HG02852 (cell line): ENCODE results near the gene MOB1A.
"Not testable (repeated sequence)": the region's sequence is repeated elsewhere in the genome, so short reads cannot be mapped to it uniquely, and the experiment has no call there.

Source experiments
- ATAC-seq: cut with Tn5 transposase; IDR thresholded peaks from one replicate; pipeline ENCODE4 v1.9.1; 2021; ENCODE audit warnings: mild to moderate bottlenecking, moderate library complexity; ENCODE audit not compliant: unreplicated experiment

The MOB1A gene

DNA sequence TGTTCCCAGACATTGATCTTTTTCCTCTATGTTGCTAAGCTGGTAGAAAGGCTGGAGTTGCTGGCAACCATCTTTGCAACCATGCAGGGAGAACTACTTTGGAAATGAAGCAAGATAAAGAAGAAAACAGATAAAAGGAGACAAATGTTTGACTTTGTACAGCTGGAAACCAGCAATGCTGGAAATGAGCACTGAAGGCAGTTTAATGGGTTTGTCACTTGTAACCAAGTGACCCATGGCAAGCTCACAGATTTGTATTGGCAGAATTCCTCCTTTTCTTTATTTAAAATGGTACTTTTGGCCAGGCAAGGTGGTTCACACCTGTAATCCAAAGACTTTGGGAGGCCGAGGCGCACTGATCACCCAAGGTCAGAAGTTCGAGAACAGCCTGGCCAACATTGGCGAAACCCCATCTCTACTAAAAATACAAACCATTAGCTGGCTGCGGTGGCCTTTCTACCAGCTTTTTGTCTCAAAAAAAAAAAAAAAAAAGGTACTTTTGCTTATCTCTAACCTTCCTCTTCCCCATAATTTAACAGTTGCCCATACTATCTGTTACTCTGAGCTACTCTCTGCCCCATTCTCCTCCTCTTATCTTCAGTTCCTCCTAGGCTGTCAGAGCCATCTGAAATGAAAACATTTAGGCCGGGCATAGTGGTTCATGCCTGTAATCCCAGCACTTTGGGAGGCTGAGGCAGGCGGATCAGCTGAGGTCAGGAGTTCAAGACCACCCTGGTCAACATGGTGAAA is 28.9 kb downstream of the MOB1A start:
- no peak for ATAC-seq

GRCh38 chr2:74149247-74149525 is 29.5 kb downstream of the MOB1A start:
- no peak for ATAC-seq

DNA sequence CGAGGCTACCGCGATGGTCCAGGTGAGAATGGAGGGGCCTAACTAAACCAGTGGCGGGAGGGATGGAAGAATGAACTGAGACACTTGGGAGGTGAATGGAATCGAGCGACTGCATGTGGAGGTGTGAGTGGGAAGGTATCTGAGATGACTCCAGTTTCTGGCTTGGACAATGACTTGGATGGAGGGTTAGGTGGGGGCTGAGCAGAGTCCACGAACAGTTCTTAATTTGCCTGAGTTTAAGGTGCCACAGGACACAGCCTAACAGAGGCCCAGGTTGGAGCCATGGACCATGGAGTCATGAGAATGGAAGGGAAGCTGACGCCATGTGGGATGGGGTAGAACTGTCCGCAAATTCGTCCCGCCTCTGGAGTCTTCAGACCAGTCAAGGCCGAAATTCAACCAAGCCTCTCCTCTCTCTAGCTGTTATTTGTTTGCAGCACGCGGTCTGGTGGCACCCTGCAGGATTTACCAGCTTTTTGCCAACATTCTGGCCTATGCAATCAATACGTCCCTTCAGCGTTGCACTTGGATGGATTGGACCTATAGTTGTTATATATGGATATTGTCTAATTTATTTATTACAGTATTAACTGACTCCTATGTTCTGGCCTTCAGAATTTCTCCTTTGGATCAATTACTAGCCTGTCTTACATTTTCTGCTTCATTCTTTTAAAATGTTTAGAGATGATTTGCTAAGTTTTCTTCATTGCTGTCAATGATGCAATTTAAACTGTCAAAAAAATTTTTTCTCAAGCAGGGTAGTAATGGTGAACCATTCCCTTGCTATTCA is 30.0 kb downstream of the MOB1A start:
- no peak for ATAC-seq

DNA sequence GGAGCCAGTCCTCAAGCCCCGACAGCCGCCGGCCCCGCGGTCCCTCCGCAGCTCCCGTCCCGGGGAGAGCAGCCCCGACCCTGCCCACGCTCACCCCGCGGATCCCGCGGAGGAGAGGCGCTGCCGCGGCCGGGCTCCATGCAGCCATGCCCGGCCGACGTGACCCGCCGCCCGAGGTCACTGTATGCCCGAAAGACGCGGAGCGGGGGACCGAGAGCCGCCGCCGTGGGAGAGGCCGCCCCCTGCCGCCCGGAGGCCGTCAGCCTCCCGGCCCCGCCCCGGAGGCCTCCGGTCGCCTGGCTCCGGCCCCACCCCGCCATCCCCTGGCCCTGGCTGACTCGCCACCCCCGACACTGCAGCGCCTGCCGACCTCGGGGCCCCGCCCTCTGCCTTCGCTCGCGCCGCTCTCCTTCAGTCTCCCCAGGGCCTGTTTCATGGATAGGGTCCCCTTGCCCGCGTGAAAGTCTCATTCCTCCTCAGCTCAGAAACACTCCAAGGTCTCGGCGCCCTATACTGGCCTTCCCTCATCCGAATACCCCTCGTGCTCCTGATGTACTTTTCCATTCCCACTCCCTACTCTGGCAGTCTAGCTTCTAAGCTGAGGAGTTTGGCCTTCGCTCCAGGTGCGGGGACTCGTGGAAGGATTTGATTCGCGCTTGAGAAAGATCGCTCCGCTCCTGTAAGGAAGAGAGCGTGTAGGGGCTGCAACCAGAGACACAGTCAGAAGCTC is 30.8 kb downstream of the MOB1A start, which contains the start of gene BOLA3:
Gene BOLA3 (minus strand): TSS at position 186 of the 730 bp plus-strand sequence. CDS start 38 bp downstream, at position 148.
- peak; percentile 90 for ATAC-seq

DNA sequence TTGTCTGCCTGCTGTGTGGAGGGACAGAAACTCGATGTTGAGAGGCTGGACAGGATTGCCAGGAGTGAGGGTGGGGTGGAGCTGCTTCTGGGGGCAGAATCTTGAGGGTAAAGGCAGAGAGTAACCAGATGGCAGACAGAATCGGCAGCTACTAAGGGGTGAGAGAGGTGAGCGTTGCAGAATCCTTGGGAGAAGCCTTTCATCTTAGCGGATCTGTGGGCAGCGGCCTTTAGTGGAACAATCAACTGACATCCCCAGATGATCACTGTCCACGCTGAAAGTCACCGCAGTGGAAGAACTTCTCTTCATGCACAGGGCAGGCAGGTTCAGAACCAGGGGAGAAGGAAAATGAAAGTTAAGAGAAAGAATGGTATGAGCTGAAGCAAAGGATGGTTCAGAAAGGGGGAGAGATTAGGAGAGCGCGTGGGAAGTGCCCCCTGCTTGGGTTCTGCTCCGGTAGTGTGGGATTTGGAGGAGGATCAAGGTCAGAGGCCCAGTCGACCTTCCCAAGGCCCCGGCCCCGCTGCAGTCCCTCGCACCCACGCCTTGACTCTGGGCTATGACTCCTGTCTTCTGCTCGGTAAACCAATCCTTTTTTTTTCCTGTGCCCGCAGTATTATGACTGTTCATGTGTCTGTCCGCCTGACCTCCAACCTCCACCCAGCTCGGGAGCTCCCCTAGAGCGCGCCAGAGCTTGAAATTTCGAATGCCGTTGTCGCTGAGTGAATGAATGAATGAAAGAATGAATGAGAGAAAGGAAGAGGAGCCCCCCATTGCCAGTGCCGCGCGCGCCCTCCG is 31.6 kb downstream of the MOB1A start:
- ATAC-seq, result peak; percentile 37

DNA sequence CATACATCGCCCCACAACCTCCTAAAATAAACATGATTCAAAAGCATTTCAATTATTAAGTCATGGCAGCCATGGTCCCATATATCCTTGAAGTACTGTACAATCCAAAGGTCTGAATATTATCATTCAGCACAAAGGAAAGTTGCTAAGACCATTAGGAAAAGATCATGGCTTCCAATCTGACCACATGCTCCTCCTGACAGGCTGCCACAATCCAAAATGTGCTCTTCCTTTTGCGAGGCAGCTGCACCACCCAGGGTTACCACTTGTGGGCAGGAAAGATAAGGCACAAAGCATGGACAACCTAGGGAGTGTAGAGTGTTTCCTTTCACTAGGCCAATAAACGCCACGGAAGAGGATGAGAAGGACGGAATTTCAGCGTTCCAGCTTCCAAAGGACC is 36.3 kb downstream of the MOB1A start:
- no peak for ATAC-seq

- ATAC-seq, result no peak
Observed at GRCh38 chr2:74138600-74139323, 39.9 kb downstream of the MOB1A start.

- ATAC-seq, result no peak
Observed at GRCh38 chr2:74137651-74138599, 40.8 kb downstream of the MOB1A start.

- no peak for ATAC-seq
Observed at GRCh38 chr2:74131901-74132300, 46.8 kb downstream of the MOB1A start.

DNA sequence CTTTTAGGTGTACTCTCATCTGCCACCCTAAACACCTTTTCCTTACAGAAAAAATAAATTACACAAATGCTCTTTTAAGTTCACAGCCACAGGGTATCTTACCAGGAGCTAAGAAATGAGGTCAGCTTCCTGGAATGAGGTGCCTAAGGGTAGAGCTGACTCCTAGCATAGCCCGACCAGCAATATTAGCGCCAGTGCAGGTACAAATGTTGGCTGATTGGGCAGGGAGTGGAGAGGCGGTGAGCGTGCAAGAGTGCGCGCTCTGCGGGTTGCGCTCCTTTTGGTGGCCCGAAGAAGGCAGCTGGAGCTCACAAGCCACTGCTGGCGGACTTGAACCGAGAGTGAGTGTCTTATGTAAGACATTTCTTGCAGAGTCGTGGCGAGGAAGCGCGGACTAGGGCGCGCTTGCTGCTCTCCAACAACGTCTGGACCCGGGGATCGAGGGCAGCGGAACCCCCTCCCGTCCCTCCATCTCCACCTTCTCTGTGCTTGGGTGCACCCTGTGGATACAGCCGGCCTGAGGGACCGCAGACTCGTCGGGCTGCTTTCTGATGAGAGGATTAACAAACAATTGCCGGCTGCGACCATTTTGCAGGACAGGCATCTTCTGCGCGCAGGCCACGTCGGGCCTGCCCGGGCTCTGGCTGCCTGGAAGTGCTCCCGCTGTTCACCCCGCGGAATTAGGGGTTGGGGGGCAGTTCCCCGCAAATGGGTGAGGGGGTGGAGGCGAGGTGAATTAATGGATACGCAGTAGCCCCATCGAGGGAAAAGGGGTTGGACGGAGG is 48.3 kb downstream of the MOB1A start:
- ATAC-seq, result no peak

GRCh38 chr2:74128206-74128605 is 50.5 kb downstream of the MOB1A start:
- no peak for ATAC-seq

DNA sequence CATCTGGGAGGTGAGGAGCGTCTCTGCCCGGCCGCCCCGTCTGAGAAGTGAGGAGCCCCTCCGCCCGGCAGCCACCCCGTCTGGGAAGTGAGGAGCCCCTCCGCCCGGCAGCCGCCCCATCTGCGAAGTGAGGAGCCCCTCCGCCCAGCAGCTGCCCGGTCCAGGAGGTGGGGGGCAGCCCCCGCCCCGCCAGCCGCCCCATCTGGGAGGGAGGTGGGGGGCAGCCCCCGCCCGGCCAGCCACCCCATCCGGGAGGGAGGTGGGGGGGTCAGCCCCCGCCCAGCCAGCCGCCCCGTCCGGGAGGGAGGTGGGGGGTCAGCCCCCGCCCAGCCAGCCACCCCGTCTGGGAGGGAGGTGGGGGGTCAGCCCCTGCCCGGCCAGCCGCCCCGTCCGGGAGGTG is 54.7 kb downstream of the MOB1A start:
- ATAC-seq, result not testable (repeated sequence)

DNA sequence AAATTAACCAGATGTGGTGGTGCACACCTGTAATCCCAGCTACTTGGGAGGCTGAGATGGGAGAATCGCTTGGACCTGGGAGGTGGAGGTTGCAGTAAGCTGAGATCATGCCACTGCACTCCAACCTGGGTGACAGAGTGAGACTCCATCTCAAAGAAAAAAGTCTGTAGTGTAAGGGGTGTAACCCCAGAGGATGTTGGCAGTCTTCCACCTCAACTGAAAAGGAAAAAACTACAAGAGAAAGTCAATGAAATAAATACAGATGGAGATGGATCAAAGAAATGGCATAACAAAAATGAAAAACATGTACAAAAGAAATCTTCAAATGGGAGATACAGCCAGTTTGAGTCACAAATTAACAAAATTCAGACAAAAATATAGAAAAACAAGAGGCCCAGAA is 56.8 kb downstream of the MOB1A start:
- ATAC-seq, result not testable (repeated sequence)

- peak; percentile 95 for ATAC-seq
Observed at GRCh38 chr2:74119912-74120825, 58.5 kb downstream of the MOB1A start.

DNA sequence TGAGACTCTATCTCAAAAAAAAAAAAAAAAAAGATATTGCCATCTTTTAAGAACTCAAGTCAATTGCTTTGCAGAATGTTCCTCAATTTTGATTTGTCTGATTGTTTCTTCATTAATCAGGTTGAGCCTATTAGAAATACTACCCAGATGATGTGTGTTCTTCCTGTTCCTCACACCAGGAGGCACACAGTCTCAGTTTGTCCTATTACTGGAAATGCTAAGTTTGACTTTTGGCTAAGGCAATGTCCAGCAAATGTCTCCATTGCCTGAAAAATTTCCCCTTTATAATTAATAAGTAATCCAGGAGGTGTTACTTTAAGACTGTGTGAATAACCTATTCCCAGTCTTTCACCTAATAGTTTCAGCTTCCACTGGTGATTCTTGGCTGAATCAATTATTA is 59.3 kb downstream of the MOB1A start:
- ATAC-seq, result no peak

DNA sequence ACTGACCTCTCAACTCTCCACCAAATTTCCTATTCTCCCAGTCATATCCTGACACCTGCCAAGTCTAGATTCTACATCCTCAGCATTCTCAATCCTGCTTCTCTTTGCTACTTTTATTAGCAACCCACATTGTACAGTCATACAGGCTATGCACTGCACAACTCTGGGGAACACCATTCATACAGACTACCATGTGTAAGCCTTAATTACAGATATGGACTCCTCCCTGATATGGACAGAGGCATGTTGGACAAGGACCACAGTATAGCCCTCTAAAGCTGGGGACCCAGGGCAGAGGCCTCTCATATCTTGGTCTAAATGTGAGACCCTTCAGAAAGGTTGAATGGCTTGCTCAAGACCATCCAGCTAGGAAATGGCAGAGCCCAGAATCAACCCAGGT is 67.3 kb downstream of the MOB1A start:
- no peak for ATAC-seq

DNA sequence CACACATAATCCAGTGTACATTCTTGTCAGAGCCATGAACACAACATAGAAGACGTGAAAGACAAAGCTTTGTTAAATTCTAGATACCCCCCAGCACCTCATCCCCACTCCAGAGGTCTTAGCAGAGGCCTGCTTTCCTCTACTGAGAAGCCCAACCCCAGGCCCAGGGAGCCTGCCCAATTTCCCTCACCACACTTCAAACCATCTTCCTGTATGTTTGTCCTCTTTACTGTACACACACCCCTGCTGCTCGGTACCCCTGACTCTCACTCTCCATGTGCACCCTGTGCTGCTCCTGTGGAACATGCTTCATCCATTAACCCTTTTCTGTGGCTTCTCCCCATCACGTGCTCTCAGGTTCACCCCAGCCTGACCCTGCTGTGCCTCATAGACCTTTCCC is 68.1 kb downstream of the MOB1A start:
- no peak for ATAC-seq
